NCI-H526 treated with DMSO at 0.1 percent for 48 hours (cell line): Measurements from ENCODE around the gene ERICH6B.
"Not testable (repeated sequence)": the region's sequence is repeated elsewhere in the genome, so short reads cannot be mapped to it uniquely, and the experiment has no call there.

Source experiments
- DNase-seq: peaks from one replicate; lab custom pipeline; 2025; lab: John Stamatoyannopoulos, UW

Gene ERICH6B

GRCh38 chr13:45615501-45616101 is at the start of gene ERICH6B:
Gene ERICH6B (minus strand): TSS chr13:45615739. CDS start chr13:45597005, 18,734 bp downstream.
- peak; percentile 57 for DNase-seq

- DNase-seq: not testable (repeated sequence)
Observed at GRCh38 chr13:45662903-45663302, 47.4 kb upstream of the ERICH6B start.

- DNase-seq: no peak
Observed at GRCh38 chr13:45662162-45662561, 46.6 kb upstream of the ERICH6B start.

- not testable (repeated sequence) for DNase-seq
Observed at GRCh38 chr13:45660458-45660857, 44.9 kb upstream of the ERICH6B start.

GRCh38 chr13:45659536-45659935 is 44.0 kb upstream of the ERICH6B start:
- DNase-seq: no peak

GRCh38 chr13:45658586-45659235 is 43.2 kb upstream of the ERICH6B start:
- DNase-seq: no peak

GRCh38 chr13:45654633-45655349 is 39.3 kb upstream of the ERICH6B start:
- no peak for DNase-seq

GRCh38 chr13:45645263-45645662 is 29.7 kb upstream of the ERICH6B start:
- DNase-seq: not testable (repeated sequence)

GRCh38 chr13:45642159-45642558 is 26.6 kb upstream of the ERICH6B start:
- not testable (repeated sequence) for DNase-seq

- DNase-seq: not testable (repeated sequence)
Observed at GRCh38 chr13:45635291-45635690, 19.8 kb upstream of the ERICH6B start.

- DNase-seq: no peak
Observed at GRCh38 chr13:45630791-45631190, 15.3 kb upstream of the ERICH6B start.

GRCh38 chr13:45629940-45630339 is 14.4 kb upstream of the ERICH6B start:
- no peak for DNase-seq

- no peak for DNase-seq
Observed at GRCh38 chr13:45628094-45628493, 12.6 kb upstream of the ERICH6B start.

GRCh38 chr13:45627656-45628055 is 12.1 kb upstream of the ERICH6B start:
- no peak for DNase-seq

- no peak for DNase-seq
Observed at GRCh38 chr13:45626731-45627374, 11.3 kb upstream of the ERICH6B start.

- peak; percentile 14 for DNase-seq
Observed at GRCh38 chr13:45623516-45624090, 8.1 kb upstream of the ERICH6B start.

- no peak for DNase-seq
Observed at GRCh38 chr13:45621950-45622349, 6.4 kb upstream of the ERICH6B start.

- no peak for DNase-seq
Observed at GRCh38 chr13:45607931-45608330, 7.6 kb downstream of the ERICH6B start.

GRCh38 chr13:45604892-45605291 is 10.6 kb downstream of the ERICH6B start:
- no peak for DNase-seq

GRCh38 chr13:45603338-45603737 is 12.2 kb downstream of the ERICH6B start:
- no peak for DNase-seq

GRCh38 chr13:45602183-45603170 is 13.1 kb downstream of the ERICH6B start:
- no peak for DNase-seq
